ENCODE measurements around the gene ADARB1. TPM values are rescaled to one million over a fixed set of nuclear protein-coding genes. Genes with fewer than 3 reads are reported as not detected.

ADARB1 gene
- total RNA-seq, 1 donor from 2014 or later: 25.8 TPM

DNA sequence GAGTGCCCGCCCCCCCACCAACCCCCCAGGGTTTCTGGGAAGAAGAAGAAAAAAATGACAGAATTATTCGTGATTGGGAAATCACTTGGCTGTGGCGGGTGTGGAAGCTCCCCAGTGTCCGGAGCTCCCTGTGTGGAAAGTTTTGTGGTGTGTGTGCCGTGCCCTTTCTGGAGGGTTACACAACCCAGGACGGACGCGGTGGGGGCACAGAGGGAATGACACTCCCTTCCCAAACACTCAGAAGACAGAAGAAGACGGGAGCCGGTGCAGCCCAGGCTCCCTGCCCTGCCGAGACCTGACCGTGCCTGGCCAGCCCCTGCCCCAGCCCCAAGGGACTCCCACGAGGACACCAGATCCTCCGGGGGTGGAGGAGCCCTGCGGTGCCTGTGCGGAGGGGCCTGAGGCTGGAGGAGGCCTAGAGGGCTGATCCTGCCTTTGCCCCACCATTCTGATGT lies 33.0 kb upstream of the ADARB1 start:
- Histone ChIP-seq H3K36me3 (ENCODE audit: insufficient read depth, low read length) (no peaks in the 10 kb centered on the region), H3K4me3 (ENCODE audit: insufficient read depth, low read depth, low read length) (no peak overlapping the region), H3K4me2 (ENCODE audit: low read length) (peak overlapping the region; percentile 3), H3K4me1 (ENCODE audit: insufficient read depth, low read length) (no peaks in the 10 kb centered on the region), H3K9me3 (ENCODE audit: insufficient read depth, low read depth, low read length) (peaks cover 13% of the 10 kb centered on the region), H4K20me1 (ENCODE audit: insufficient read depth, low read length) (no peaks in the 10 kb centered on the region), H3K27ac (ENCODE audit: low read depth, low read length) (no peak overlapping the region), H2AFZ (ENCODE audit: low read depth, low read length) (peak overlapping the region; percentile 41), H3K79me2 (ENCODE audit: insufficient read depth, low read length) (no peaks in the 10 kb centered on the region), H3K9ac (ENCODE audit: low read length) (no peak overlapping the region), H3K27me3 (ENCODE audit: insufficient read depth, low read length) (peaks cover 12% of the 10 kb centered on the region)
- DNase-seq (ENCODE audit: low read depth): peak; percentile 25
- peaks cover 2% of the 10 kb centered on the region for H3K4me1 Mint-ChIP-seq (ENCODE audit: low read depth, unreplicated experiment)
- peaks cover 17% of the 10 kb centered on the region for H3K9me3 Mint-ChIP-seq (ENCODE audit: unreplicated experiment)
- no peak for FAIRE-seq
- TF ChIP-seq EZH2 (IDR thresholded peaks at IDR 0.05; ENCODE audit: insufficient read depth, low read length): no peak
- TF ChIP-seq, protein P1, sequence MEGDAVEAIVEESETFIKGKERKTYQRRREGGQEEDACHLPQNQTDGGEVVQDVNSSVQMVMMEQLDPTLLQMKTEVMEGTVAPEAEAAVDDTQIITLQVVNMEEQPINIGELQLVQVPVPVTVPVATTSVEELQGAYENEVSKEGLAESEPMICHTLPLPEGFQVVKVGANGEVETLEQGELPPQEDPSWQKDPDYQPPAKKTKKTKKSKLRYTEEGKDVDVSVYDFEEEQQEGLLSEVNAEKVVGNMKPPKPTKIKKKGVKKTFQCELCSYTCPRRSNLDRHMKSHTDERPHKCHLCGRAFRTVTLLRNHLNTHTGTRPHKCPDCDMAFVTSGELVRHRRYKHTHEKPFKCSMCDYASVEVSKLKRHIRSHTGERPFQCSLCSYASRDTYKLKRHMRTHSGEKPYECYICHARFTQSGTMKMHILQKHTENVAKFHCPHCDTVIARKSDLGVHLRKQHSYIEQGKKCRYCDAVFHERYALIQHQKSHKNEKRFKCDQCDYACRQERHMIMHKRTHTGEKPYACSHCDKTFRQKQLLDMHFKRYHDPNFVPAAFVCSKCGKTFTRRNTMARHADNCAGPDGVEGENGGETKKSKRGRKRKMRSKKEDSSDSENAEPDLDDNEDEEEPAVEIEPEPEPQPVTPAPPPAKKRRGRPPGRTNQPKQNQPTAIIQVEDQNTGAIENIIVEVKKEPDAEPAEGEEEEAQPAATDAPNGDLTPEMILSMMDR (IDR thresholded peaks at IDR 0.05; ENCODE audit: insufficient read depth, low read depth, low read length): no peak
- H3K4me3 Mint-ChIP-seq (ENCODE audit: unreplicated experiment): no peak overlapping the region
- H3K36me3 Mint-ChIP-seq (ENCODE audit: low read depth, unreplicated experiment): peaks cover 3% of the 10 kb centered on the region
- peaks cover 32% of the 10 kb centered on the region for H3K27me3 Mint-ChIP-seq (ENCODE audit: low read depth, unreplicated experiment)
- H3K27ac Mint-ChIP-seq (ENCODE audit: unreplicated experiment): no peak overlapping the region

- Mint-ChIP-seq H3K9me3 (ENCODE audit: unreplicated experiment) (peaks cover 20% of the 10 kb centered on the region), H3K27ac (ENCODE audit: unreplicated experiment) (no peak overlapping the region), H3K4me3 (ENCODE audit: unreplicated experiment) (no peak overlapping the region), H3K27me3 (ENCODE audit: low read depth, unreplicated experiment) (peaks cover 34% of the 10 kb centered on the region), H3K4me1 (ENCODE audit: low read depth, unreplicated experiment) (peaks cover 2% of the 10 kb centered on the region), H3K36me3 (ENCODE audit: low read depth, unreplicated experiment) (peaks cover 3% of the 10 kb centered on the region)
- Histone ChIP-seq H4K20me1 (ENCODE audit: insufficient read depth, low read length) (no peaks in the 10 kb centered on the region), H2AFZ (ENCODE audit: low read depth, low read length) (no peak overlapping the region), H3K79me2 (ENCODE audit: insufficient read depth, low read length) (no peaks in the 10 kb centered on the region), H3K9me3 (ENCODE audit: insufficient read depth, low read depth, low read length) (peaks cover 6% of the 10 kb centered on the region), H3K27me3 (ENCODE audit: insufficient read depth, low read length) (peaks cover 12% of the 10 kb centered on the region), H3K4me2 (ENCODE audit: low read length) (no peak overlapping the region), H3K9ac (ENCODE audit: low read length) (no peak overlapping the region), H3K4me1 (ENCODE audit: insufficient read depth, low read length) (no peaks in the 10 kb centered on the region), H3K27ac (ENCODE audit: low read depth, low read length) (no peak overlapping the region), H3K36me3 (ENCODE audit: insufficient read depth, low read length) (no peaks in the 10 kb centered on the region), H3K4me3 (ENCODE audit: insufficient read depth, low read depth, low read length) (no peak overlapping the region)
- FAIRE-seq (no peak), DNase-seq (ENCODE audit: low read depth) (no peak)
- TF ChIP-seq, protein P1 (IDR thresholded peaks at IDR 0.05; ENCODE audit: insufficient read depth, low read depth, low read length): no peak
- TF ChIP-seq EZH2 (IDR thresholded peaks at IDR 0.05; ENCODE audit: insufficient read depth, low read length): no peak
Measured at GRCh38 chr21:45041984-45042663, 32.3 kb upstream of the ADARB1 start.

- H3K27me3 Mint-ChIP-seq (ENCODE audit: low read depth, unreplicated experiment): peaks cover 33% of the 10 kb centered on the region
- no peak overlapping the region for H3K27ac Mint-ChIP-seq (ENCODE audit: unreplicated experiment)
- no peak overlapping the region for H3K9ac ChIP-seq (ENCODE audit: low read length)
- FAIRE-seq (no peak), DNase-seq (ENCODE audit: low read depth) (no peak)
- peaks cover 6% of the 10 kb centered on the region for H3K36me3 Mint-ChIP-seq (ENCODE audit: low read depth, unreplicated experiment)
- H3K4me2 ChIP-seq (ENCODE audit: low read length): no peak overlapping the region
- H3K4me3 ChIP-seq (ENCODE audit: insufficient read depth, low read depth, low read length): no peak overlapping the region
- H3K27me3 ChIP-seq (ENCODE audit: insufficient read depth, low read length): peaks cover 12% of the 10 kb centered on the region
- TF ChIP-seq, protein P1 (IDR thresholded peaks at IDR 0.05; ENCODE audit: insufficient read depth, low read depth, low read length): no peak
- no peak for TF ChIP-seq EZH2 (IDR thresholded peaks at IDR 0.05; ENCODE audit: insufficient read depth, low read length)
- H3K9me3 ChIP-seq (ENCODE audit: insufficient read depth, low read depth, low read length): peaks cover 3% of the 10 kb centered on the region
- H2AFZ ChIP-seq (ENCODE audit: low read depth, low read length): no peak overlapping the region
- no peaks in the 10 kb centered on the region for H3K79me2 ChIP-seq (ENCODE audit: insufficient read depth, low read length)
- H3K4me1 ChIP-seq (ENCODE audit: insufficient read depth, low read length): no peaks in the 10 kb centered on the region
- peaks cover 24% of the 10 kb centered on the region for H3K9me3 Mint-ChIP-seq (ENCODE audit: unreplicated experiment)
- no peak overlapping the region for H3K27ac ChIP-seq (ENCODE audit: low read depth, low read length)
- no peak overlapping the region for H3K4me3 Mint-ChIP-seq (ENCODE audit: unreplicated experiment)
- H4K20me1 ChIP-seq (ENCODE audit: insufficient read depth, low read length): no peaks in the 10 kb centered on the region
- H3K36me3 ChIP-seq (ENCODE audit: insufficient read depth, low read length): no peaks in the 10 kb centered on the region
- peaks cover 2% of the 10 kb centered on the region for H3K4me1 Mint-ChIP-seq (ENCODE audit: low read depth, unreplicated experiment)
Measured at GRCh38 chr21:45042664-45043161, 31.7 kb upstream of the ADARB1 start.

All from astrocyte (in vitro differentiated cells and primary cell).